Neural cell (in vitro differentiated cells): ENCODE results near the gene SV2C.

Source experiments
- EP300 ChIP-seq: fragments of 450-650 bp; conservative IDR thresholded peaks from 2 replicates; pipeline ENCODE4 v1.6.1; 2014; ENCODE audit warnings: antibody characterized with exemption, mild to moderate bottlenecking, moderate library complexity; ENCODE audit not compliant: poor library complexity, severe bottlenecking
- EZH2 ChIP-seq: fragments of 200-600, 300-800 bp; shearing (Covaris generic), sonication (generic); IDR thresholded peaks from 2 replicates; pipeline ENCODE4 v1.6.1; 2014; ENCODE audit warnings: antibody characterized with exemption, low read length, borderline replicate concordance, mild to moderate bottlenecking; ENCODE audit not compliant: insufficient read depth, poor library complexity, severe bottlenecking
- MXI1 ChIP-seq: fragments of 450-650 bp; conservative IDR thresholded peaks from 2 replicates; pipeline ENCODE4 v1.6.1; 2014; ENCODE audit warnings: antibody characterized with exemption, mild to moderate bottlenecking; ENCODE audit not compliant: poor library complexity, severe bottlenecking
- POLR2AphosphoS5 ChIP-seq: IDR thresholded peaks from 2 replicates; pipeline ENCODE4 v1.6.1; 2012
- RAD21 ChIP-seq: fragments of 450-650 bp; conservative IDR thresholded peaks from 2 replicates; pipeline ENCODE4 v1.6.1; 2014; ENCODE audit warnings: antibody characterized with exemption, mild to moderate bottlenecking, moderate library complexity
- SMC3 ChIP-seq: fragments of 450-650 bp; conservative IDR thresholded peaks from 2 replicates; pipeline ENCODE4 v1.6.1; 2014; ENCODE audit warnings: antibody characterized with exemption, mild to moderate bottlenecking, moderate library complexity; ENCODE audit not compliant: poor library complexity
- TAF1 ChIP-seq: IDR thresholded peaks from 2 replicates; pipeline ENCODE4 v1.6.1; 2012; ENCODE audit warnings: low read depth
- TF ChIP-seq, protein P1 (sequence below): fragments of 450-650 bp; IDR thresholded peaks from 2 replicates; pipeline ENCODE4 v1.5.1; 2014; ENCODE audit warnings: antibody characterized with exemption, mild to moderate bottlenecking, moderate library complexity; ENCODE audit not compliant: poor library complexity, severe bottlenecking
- TF ChIP-seq, protein P2 (sequence below): IDR thresholded peaks from 2 replicates; pipeline ENCODE4 v1.6.1; 2012; ENCODE audit warnings: borderline replicate concordance

DNA sequence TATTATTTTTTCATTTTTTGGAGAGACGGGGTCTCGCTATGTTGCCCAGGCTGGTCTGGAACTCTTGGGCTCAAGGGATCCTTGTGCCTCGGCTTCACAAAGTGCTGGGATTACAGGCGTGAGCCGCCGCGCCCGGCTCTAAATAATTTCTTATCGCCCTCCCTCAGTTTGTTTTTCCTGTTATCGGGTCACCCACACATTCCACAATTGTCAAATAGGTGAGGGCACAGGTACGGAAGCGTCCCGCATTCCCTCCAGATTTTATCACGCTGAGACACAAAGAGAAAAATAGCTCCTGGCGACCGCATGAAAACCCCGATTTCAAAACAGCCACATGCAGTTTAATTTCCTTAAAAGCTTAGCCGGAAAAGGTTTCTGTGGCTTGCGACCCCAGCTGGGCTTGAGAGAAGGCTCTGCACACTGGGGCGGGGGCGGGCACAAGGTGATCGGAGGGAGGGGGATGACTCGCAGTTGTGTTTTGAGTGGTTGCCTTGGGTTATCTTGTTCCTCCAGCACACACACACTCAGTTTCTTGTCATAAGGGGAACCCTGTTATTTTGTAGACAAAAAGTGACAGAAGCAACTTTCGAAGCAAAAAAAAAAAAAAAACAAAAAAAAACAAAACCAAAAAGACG lies 319.2 kb downstream of the SV2C start:
- TF ChIP-seq MXI1 (no peak), POLR2AphosphoS5 (no peak), TAF1 (no peak), EZH2 (no peak), EP300 (no peak), RAD21 (no peak), SMC3 (no peak)
- TF ChIP-seq, protein P1, sequence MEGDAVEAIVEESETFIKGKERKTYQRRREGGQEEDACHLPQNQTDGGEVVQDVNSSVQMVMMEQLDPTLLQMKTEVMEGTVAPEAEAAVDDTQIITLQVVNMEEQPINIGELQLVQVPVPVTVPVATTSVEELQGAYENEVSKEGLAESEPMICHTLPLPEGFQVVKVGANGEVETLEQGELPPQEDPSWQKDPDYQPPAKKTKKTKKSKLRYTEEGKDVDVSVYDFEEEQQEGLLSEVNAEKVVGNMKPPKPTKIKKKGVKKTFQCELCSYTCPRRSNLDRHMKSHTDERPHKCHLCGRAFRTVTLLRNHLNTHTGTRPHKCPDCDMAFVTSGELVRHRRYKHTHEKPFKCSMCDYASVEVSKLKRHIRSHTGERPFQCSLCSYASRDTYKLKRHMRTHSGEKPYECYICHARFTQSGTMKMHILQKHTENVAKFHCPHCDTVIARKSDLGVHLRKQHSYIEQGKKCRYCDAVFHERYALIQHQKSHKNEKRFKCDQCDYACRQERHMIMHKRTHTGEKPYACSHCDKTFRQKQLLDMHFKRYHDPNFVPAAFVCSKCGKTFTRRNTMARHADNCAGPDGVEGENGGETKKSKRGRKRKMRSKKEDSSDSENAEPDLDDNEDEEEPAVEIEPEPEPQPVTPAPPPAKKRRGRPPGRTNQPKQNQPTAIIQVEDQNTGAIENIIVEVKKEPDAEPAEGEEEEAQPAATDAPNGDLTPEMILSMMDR: no peak
- TF ChIP-seq, protein P2, sequence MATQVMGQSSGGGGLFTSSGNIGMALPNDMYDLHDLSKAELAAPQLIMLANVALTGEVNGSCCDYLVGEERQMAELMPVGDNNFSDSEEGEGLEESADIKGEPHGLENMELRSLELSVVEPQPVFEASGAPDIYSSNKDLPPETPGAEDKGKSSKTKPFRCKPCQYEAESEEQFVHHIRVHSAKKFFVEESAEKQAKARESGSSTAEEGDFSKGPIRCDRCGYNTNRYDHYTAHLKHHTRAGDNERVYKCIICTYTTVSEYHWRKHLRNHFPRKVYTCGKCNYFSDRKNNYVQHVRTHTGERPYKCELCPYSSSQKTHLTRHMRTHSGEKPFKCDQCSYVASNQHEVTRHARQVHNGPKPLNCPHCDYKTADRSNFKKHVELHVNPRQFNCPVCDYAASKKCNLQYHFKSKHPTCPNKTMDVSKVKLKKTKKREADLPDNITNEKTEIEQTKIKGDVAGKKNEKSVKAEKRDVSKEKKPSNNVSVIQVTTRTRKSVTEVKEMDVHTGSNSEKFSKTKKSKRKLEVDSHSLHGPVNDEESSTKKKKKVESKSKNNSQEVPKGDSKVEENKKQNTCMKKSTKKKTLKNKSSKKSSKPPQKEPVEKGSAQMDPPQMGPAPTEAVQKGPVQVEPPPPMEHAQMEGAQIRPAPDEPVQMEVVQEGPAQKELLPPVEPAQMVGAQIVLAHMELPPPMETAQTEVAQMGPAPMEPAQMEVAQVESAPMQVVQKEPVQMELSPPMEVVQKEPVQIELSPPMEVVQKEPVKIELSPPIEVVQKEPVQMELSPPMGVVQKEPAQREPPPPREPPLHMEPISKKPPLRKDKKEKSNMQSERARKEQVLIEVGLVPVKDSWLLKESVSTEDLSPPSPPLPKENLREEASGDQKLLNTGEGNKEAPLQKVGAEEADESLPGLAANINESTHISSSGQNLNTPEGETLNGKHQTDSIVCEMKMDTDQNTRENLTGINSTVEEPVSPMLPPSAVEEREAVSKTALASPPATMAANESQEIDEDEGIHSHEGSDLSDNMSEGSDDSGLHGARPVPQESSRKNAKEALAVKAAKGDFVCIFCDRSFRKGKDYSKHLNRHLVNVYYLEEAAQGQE: no peak
